Activated CD4-positive, alpha-beta T cell treated with anti-CD3 and anti-CD28 coated beads for 4 hours (primary cell): ENCODE data around the gene SMARCC2.
"Not testable (repeated sequence)": the region's sequence is repeated elsewhere in the genome, so short reads cannot be mapped to it uniquely, and the experiment has no call there.

Source experiments
- DNase-seq, 2 donors: peaks; one replicate each; pipeline ENCODE4 v3.0.0-alpha.2; 2020

The SMARCC2 gene

DNA sequence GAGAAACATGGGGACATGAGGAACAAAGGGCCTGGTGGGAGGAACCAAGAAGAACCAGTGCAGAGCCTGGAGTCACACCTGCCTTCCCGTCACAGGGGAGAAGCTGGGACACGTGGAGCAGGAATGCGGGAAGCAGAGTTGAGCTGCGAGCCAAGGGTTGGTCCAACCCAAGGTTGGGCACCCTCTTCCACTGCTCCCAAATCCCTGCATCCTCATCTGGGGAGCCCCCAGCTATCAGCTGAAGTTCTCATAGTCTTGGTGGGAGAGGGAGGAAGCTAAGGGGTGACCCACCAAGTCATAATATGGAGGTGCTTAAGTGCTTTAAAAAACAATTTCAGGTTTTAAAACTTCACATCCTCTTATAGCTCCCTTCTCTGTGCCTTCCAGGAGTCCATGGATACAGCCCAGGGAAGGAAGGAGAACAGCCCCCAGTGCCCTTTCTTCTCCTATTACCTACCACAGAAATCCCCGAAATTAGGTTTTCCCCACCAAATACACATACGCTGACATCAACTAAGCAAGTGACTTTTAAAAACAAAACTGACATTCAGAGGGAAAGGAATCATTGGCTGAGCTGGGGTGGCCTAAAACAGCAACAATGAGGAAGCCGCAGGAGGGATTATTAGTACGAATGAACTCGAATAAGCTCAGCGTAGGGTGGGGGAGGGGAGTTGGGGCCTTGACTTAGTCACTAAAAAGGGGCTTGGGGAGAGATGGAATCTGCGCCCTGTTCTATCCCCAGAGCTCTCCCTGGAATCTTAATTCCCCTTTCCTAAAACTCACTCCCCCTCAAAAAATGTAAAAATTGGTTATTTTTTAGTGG, 26.6 kb downstream of the SMARCC2 start:
- no peak for DNase-seq

DNA sequence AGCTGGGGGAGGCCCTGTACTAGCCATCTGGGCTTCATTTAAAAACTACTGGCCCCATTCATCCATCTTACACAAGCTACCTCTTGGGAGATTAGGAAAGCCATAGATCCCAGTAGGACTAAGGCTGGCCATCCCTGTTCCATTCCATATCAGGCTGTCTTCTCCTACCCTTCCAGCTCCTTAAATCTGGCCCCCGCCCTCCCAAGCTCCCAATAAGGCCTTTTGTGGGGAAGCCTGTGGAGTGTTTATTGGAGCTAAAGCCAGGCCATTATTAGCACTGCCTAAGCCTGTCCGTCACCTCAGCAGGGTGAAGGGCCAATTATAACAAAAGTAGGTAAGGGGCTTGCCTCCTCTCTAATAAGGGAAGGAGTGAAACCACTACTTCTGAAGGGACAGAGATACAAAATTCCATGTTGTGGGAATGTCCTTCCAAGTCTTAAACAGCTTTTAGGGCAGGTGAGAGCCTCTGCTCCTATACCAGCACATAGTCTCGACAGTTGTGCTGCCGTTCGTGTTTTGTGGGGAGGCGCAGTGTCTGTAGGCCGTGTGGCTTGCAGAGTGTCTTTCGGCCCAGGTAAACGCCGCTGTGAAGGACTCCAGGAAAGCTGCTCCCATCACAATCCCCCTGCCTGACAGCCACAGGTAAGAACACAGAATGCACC, 27.5 kb downstream of the SMARCC2 start:
- DNase-seq: no peak

DNA sequence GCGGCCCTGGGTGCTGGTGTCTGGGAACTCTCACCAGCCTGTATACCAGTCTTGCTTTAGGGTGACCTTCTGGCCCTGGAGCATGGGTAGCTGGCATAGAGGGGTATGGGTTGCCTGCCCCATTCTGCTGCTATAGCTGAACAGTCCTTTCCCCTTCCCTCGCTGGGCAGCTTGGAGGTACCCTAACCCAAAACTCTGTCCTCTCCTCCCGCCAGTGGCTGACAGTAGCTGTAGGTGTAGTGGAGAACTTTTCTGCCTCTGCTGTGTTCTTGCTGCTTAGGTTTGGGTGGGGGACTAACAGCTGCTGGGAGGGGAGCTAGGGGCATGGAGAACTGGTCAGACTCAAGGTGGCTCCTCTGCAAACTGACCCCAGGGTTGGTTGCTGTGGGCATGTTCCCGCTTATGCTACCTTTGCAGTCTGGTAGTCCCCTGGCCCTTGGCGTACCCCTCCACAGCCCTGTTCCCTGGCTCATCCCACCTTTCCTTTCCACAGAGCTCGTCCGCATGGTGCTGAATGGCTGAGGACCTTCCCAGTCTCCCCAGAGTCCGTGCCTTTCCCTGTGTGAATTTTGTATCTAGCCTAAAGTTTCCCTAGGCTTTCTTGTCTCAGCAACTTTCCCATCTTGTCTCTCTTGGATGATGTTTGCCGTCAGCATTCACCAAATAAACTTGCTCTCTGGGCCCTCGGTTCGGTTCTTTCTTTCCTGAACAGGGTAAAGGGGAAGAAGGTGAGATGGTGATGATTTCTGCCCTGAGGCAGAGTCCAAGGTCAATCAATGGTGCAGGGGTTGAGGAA, 28.2 kb downstream of the SMARCC2 start:
- DNase-seq: no peak

DNA sequence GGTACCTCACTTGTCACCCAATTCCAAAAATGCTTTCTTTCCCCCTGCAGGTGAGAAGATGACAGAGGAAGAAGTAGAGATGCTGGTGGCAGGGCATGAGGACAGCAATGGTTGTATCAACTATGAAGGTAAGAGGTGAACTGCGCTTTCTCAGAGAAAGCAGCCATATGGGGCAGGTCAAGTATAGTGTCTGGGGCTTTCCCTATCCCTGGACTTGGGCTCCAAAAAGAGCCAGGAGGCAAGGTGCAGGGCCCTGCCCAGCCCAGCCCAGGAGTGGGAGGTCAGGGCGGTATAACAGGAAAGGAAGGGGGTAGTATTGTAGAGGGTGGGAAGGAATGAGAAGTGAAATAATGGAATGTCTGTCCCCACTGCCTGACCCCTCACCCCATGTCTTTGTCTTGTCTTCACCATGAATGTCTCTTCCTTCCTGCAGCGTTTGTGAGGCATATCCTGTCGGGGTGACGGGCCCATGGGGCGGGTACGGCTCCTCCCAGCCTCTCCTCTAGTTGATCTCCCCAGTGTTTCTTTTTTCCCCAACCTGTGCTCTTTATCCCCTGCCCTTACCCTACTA, 29.0 kb downstream of the SMARCC2 start:
- DNase-seq: peak; percentile 53 to 66

DNA sequence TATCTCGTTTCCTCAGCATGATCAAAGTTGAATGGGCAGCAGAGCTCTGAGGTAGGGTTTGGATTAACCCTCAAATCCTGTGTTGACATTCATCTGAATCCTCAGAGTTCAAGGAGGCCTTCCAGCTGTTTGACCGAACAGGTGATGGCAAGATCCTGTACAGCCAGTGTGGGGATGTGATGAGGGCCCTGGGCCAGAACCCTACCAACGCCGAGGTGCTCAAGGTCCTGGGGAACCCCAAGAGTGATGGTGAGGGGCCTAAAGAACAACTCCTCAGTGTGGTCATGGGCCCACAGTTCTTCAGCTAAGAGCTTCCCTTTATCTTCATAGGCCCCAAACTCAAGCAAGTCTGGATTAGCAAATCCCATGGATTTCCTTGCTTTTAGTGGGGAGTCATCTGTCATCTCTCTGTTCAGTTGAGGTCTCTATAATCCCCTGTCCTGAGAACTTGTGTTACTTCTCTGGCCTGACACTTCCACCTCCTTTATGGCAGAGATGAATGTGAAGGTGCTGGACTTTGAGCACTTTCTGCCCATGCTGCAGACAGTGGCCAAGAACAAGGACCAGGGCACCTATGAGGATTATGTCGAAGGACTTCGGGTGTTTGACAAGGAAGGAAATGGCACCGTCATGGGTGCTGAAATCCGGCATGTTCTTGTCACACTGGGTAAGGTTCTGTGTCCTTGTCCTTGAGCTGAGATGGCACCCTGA, 29.6 kb downstream of the SMARCC2 start:
- no peak for DNase-seq

DNA sequence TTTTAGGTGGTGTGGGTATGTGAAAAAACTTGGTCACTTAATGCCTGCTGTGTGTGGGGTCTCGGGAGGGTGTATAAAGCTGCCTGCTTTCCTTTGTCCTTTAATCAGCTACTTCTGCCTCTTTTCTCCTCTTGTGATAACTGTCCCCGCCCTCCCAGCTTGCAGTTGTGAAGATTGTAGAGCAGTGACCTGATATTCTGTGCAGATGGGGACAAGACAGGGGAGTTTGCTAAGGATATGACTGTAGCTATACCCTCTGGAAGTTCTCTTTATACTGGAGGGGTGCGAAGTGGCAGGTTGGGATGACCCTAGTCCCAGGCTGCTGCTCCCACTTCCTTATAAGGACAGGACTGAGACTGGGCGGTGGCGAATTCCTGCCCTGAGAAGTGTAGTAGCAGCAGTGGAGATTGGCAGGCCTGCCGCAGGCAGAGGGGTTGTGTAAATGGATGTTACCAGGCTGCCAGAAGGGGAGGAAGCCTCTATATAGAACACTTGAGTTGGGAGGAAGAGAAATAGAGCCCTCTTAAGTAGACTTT, 30.3 kb downstream of the SMARCC2 start:
- peak in 1 of 2 donors; percentile 25 for DNase-seq

DNA sequence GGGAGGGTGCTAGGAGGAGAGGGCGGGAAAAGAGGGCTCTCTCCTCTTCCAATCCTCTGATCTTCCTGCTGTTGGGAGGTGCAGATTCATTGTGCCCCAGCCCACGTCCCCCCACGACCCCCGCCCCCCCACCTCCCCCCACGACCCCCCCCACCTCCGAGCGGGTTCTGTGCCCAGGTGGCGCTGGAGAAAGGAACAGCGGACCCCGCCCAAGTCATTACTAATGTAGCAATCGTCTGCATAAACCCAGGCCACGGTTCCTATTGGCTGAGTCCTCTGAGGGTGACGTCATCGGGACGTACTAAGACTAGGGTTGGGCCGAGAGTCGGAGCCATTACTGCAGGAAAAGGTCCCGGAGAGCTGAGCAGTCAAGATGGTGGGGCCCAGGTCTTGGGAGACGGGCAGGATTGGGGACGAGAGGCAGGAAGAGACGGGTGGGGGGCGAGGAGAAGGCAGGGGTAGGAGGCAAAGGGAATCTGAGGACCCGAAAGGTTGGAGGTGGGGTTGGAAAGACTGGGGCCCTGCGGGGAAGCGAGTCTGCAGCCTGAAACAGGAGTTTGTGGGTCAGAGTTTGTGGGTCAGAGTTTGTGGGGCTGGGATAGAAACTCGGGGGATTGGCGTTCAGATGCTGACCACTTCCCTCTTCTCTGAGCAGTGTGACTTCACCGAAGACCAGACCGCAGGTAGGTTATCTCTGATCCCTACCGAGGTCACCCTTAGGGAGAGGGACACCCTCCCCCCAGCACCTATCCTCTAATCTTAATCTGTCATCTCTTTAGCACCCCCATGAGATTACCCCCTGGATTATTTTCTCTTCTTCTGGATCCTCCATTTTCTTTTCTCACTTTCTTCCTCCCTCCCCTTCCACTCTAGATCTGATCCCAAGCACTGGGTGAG, 31.0 kb downstream of the SMARCC2 start, which contains the start of gene MYL6:
TSS of gene MYL6 (plus strand) at position 331 of the 897 bp plus-strand sequence. CDS start at position 374, 43 bp downstream.
- DNase-seq: peak; percentile 93

DNA sequence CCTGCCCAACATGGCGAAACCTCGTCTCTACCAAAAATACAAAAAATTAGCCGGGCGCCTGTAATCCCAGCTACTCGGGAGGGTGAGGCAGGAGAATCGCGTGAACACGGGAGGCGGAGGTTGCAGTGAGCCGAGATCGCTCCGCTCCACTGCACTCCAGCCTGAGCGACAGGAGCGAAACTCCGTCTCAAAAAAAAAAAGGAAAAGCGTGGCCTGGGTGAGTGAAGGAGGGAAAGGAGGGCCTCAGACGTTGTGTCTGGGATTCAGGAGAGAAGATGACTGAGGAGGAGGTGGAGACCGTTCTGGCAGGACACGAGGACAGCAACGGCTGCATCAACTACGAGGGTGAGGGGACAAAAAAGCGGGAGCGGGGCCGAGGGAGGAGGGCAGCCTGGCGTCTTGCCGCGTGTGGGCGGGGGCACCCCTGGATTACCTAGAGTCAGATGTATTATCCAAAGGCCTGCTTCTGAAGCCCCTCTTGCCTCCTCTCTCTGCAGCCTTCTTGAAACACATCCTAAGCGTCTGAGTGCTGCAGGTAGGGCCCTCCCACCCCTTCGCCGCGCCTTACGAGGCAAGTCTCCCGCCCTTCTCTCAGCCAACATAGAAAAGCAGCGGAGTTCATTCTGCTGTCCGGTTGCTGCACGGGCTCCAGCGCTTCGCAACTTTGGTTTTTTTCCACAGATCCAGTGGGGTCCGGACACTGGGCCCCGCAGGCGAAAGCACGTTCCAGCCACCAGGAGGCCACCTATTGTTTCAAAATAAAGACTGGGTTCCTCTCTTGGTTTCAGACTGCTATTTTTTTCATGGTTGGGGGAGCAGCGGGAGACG, 31.9 kb downstream of the SMARCC2 start:
- DNase-seq: peak; percentile 39 to 44

DNA sequence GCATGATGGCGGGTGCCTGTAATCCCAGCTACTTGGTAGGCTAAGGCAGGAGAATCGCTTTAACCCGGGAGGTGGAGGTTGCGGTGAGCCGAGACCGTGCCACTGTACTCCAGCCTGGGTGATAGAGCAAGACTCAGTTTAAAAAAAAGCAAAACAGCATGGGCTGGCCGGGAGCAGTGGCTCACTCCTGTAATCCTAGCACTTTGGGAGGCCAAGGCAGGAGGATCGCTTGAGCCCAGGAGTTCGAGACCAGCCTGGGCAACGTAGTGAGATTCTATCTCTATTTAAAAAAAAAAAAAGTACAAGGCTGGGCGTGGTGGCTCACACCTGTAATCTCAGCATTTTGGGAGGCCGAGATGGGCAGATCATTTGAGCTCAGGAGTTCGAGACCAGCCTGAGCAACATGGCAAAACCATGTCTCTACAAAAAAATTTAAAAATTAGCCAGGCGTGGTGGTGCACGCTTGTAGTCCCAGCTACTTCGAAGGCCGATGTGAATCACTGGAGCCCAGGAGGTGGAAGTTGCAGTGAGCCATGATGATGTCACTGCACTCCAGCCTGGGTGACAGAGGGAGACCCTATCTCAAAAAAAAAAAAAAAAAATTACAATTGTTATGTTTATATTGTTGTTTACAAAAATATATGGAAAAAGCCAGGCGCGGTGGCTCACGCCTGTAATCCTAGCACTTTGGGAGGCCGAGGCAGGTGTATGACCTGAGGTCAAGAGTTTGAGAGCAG, 32.7 kb downstream of the SMARCC2 start:
- not testable (repeated sequence) for DNase-seq

DNA sequence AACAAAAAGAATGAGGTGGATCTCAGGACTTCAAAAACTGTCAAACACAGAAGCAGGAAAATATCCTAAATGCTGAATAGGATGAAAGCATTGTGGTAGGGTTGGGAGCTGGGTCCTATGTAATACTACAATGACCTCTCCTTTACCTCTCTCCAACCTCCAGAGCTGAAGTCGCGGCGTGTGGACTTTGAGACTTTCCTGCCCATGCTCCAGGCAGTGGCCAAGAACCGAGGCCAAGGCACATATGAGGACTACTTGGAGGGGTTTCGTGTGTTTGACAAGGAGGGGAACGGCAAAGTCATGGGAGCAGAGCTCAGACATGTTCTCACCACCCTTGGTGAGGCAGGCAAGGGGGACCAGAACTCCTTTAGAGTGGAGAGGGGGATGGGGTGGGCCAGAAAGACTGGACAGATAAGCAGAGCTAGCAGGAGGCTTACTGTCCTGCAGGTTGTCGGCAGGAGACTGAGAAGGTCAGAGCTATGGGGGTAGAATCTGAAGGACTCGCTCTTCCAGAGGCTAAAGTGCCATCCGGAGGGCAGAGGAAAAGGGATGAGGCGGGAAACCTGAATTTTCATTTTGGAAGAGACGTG, 33.9 kb downstream of the SMARCC2 start:
- no peak for DNase-seq

DNA sequence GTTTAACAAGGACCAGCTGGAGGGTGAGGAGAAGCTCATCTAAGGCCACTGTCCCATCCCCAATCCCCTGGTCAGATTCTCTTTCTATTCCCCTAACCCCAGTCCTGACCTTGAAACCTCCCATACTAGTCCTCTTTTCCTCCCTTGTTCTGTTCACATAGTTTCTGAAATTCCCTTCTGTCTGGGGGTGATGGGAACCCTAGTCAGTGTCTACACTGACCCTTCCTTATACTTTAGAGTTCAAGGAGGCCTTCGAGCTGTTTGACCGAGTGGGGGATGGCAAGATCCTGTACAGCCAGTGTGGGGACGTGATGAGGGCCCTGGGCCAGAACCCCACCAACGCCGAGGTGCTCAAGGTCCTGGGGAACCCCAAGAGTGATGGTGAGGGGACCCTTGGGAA, 34.5 kb downstream of the SMARCC2 start:
- DNase-seq: no peak

DNA sequence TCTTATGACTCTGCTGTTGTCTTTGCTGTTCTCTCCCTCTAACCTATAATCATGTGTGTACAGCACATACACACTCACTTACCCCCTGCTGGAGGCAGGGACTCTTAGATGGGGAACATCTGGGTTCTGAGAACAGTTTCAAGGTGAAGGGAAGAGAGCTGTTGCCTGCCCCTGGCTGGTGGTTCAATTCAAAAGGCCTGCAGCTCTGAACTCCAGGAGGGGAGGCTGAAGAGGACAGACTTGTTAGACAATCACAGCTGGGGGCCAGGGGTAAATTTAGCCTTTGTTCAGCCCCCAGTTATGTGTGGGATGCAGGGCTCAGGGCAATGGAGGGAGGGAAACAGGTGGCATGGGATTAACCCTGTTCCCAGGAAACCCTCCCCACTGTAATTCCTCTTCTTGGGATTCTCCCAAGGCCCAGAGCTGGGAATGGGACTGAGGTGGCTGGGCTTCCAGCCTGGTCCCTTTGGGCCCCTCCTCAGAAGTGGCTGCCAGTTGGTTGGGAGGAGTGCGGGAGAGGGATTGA, 35.0 kb downstream of the SMARCC2 start:
- no peak for DNase-seq

DNA sequence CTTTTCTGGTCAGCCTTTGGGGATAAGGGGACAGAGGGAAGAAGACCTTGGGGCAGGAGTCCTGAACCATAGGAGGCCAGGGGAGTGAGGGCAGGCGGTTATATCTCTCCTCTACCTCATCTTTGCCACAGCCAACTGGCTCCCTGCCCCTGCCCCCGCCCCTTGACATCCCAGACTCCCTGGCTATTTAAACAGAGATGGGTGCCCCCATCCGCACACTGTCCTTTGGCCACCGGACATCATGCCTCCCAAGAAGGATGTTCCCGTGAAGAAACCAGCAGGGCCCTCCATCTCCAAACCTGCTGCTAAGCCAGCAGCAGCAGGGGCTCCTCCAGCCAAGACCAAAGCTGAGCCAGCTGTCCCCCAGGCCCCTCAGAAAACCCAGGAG, 35.6 kb downstream of the SMARCC2 start:
- DNase-seq: no peak

DNA sequence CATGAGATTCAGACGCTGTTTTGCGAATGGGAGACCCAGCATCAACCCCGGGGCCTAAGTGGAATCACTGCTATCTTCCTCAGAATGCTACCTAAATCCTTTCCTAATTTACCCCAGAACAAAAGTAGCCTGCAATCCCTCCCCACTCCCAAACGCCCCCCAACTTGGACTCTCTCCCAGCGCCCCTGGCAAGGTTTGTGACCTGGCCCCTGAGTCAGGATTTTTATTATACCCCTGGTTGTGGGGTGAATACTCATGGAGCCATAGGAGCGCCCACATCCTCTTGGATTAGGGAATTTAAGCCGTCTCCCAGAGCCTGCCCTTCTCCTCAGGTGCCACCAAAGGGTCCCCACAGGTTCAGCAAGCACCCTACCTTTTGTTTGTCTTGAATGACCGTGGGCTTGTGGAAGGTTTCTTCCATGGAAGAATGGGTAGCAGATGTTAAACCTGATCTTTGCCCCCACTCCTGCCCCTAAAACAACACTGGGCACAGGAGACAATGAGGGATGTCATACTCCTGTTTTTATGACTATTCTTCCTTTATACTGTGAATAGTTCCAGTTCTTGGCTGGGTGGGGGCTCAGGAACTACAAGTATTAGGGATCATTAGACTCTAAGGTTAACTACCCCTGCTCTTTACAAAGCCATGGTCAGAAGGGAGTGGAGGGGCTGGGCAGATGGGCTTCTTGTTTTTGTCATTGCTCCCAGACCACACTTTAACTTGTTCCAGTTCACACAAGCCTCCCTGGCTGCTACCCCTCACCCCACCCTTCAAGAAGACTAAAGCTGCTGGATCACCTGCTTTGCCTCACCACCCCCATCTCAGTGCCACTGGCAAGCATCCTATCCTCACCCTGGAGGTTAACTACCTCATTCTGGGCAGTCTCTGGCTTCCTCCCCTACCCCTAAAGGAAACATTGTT, 36.3 kb downstream of the SMARCC2 start:
- DNase-seq: no peak

DNA sequence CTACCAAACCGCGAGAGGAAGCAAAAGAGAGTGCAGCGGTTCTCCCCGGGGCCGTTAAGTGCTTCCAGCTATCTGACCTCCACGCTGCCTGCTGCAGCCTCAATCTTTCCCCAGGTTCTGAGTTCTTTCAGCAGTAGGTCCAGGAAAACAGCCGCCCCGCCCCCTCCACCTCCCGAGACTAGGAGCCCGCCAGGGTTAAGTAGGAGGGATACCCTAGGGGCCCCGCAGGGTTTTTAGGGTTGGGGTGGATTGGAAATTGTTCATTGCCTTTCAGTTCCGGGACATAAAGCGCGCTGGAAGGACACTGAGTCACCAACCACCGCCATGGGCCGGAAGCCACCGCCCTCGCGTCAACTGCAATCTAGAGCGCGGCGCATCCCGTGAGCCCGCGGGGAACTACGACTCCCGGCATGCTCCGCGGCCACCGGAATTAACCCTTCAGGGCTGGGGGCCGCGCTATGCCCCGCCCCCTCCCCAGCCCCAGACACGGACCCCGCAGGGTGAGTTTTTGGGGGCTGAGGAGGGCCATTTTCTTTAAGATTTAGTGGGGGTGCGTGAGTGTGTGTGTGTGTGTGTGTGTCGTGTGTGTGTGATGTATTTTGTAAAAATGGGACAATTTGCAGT, 37.0 kb downstream of the SMARCC2 start, which contains the start of gene MYL6B:
TSS of gene MYL6B (plus strand) at position 456 of the 624 bp plus-strand sequence. CDS start 1,332 bp downstream, outside the sequence.
- DNase-seq: peak; percentile 92

DNA sequence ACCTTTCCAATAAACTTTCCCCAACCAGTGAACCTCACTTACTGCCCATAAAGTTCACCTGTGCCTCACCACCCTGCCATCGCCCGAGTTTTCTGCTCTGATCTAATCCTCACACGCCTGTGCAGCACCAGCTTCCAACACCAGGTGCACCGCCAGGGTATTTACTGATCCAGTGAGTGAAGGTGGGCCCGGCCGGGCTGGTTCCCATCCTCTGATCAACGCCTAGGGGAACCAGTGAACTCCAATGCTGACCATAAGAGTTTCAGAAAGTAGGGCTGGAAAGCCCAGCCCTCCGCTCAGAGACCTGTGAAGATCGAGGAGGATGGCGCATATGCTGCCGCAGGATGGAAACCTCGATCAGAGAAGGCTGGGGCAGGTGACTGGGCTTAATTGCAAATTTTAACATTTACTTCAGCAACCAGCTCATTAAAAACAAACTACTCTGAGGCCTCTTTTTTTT, 37.6 kb downstream of the SMARCC2 start:
- peak; percentile 65 to 70 for DNase-seq

DNA sequence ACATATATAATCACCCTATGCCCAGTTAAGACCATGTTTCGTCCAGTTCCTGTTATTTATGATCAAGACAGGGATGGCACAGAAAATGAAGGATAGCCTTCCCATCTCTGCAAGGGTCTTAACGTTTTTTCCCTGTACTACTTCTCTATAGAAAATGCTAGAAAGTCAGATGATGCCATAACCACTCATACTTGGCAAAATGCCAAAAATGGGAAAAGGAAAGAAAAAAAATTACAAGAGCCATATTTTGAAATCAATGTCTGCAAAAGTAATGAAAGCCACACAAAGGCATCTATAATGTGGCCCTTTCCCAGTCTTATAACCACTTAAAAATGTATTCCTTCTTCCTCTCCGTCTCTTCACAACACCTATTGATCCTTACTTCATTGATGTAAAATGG, 38.7 kb downstream of the SMARCC2 start:
- DNase-seq: no peak
